Endothelial cell (in vitro differentiated cells): ENCODE data around the gene ZNF441. TPM values are rescaled to one million over a fixed set of nuclear protein-coding genes. Genes with fewer than 3 reads are reported as not detected.

Source experiments
- DNase-seq: peaks from one replicate; pipeline ENCODE4 v3.0.0; 2021; ENCODE audit warnings: low spot score
- H3K27ac Mint-ChIP-seq: one replicate; pipeline ENCODE4 v1.8.0; 2021; ENCODE audit warnings: mixed read lengths, inconsistent platforms; ENCODE audit not compliant: unreplicated experiment
- H3K27me3 Mint-ChIP-seq: one replicate; pipeline ENCODE4 v1.8.0; 2021; ENCODE audit warnings: mild to moderate bottlenecking, moderate library complexity, mixed read lengths, inconsistent platforms; ENCODE audit not compliant: unreplicated experiment
- H3K36me3 Mint-ChIP-seq: one replicate; pipeline ENCODE4 v1.8.0; 2021; ENCODE audit warnings: mild to moderate bottlenecking, low read depth, mixed read lengths, inconsistent platforms; ENCODE audit not compliant: unreplicated experiment
- H3K4me1 Mint-ChIP-seq: one replicate; pipeline ENCODE4 v1.8.0; 2021; ENCODE audit warnings: mild to moderate bottlenecking, mixed read lengths, inconsistent platforms; ENCODE audit not compliant: unreplicated experiment
- H3K4me3 Mint-ChIP-seq: one replicate; pipeline ENCODE4 v1.8.0; 2021; ENCODE audit warnings: mild to moderate bottlenecking, mixed read lengths, inconsistent platforms; ENCODE audit not compliant: unreplicated experiment
- H3K9me3 Mint-ChIP-seq: one replicate; pipeline ENCODE4 v1.8.0; 2021; ENCODE audit warnings: mixed read lengths, inconsistent platforms; ENCODE audit not compliant: unreplicated experiment
- CTCF ChIP-seq: fragments of 200-600 bp; sonication (generic); IDR thresholded peaks from one replicate; pipeline ENCODE4 v1.5.0; 2021; ENCODE audit warnings: antibody characterized with exemption; ENCODE audit not compliant: unreplicated experiment
- total RNA-seq: library from RNA; stranded (reverse); fragmentation: NEBNext Ultra II Directional; extraction: Animal tissue kit (Norgen Biotek cat#: 25700); gene quantifications from one replicate; pipeline ENCODE4 v1.2.1, GENCODE V29; 2021; ENCODE audit not compliant: unreplicated experiment

The ZNF441 gene
- total RNA-seq, 1 donor from 2014 or later: 0.05 TPM

DNA sequence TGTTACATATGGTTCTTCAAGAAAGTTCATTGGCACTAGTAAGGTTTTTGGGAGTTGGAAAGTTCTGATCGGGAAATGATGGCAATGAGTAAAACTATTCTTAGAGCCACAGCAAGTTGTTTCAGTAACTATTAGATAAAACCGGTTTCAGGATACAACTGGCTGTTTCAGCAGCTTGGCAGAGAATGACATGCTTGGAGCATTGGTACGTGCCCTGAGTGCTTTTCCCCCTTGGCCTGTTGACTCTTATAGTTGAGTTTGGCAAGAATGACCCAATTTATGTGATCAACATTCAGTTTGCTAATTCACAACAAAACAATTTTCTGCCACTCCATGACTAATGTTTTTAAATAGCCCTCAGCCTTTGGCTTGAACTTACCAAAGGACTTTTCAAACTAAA lies 20.7 kb downstream of the ZNF441 start:
- no peak overlapping the region for H3K4me3 Mint-ChIP-seq
- DNase-seq: no peak
- H3K36me3 Mint-ChIP-seq: peaks cover 3% of the 10 kb centered on the region
- H3K9me3 Mint-ChIP-seq: peaks cover 4% of the 10 kb centered on the region
- no peaks in the 10 kb centered on the region for H3K4me1 Mint-ChIP-seq
- H3K27me3 Mint-ChIP-seq: no peaks in the 10 kb centered on the region
- no peak overlapping the region for H3K27ac Mint-ChIP-seq
- TF ChIP-seq CTCF: no peak

DNA sequence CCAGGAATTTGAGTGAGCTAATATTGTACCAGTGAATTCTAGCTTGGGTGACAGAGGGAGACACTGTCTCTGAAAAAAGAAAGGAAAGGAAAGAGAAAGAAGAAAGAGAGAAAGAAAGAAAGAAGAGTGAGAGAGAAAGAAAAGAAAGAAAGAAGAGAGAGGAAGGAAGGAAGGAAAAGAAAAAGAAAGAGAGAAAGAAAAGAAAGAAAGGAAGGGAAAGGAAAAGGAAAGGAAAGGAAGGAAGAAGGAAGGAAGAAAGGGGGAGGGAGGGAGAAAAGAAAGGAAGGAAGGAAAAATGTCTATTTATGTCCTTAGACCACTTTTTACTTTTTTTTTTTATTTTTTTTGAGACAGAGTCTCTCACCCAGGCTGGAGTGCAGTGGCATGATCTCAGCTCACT lies 26.1 kb downstream of the ZNF441 start:
- H3K9me3 Mint-ChIP-seq: peaks cover 6% of the 10 kb centered on the region
- DNase-seq: no peak
- H3K36me3 Mint-ChIP-seq: peaks cover under 1% of the 10 kb centered on the region
- H3K27ac Mint-ChIP-seq: no peak overlapping the region
- no peak for TF ChIP-seq CTCF
- H3K27me3 Mint-ChIP-seq: peaks cover 1% of the 10 kb centered on the region
- H3K4me3 Mint-ChIP-seq: no peak overlapping the region
- H3K4me1 Mint-ChIP-seq: no peaks in the 10 kb centered on the region

GRCh38 chr19:11797491-11797890 lies 30.7 kb downstream of the ZNF441 start:
- DNase-seq: peak; percentile 10
- H3K9me3 Mint-ChIP-seq: peaks cover 13% of the 10 kb centered on the region
- no peak overlapping the region for H3K27ac Mint-ChIP-seq
- no peaks in the 10 kb centered on the region for H3K4me1 Mint-ChIP-seq
- no peak overlapping the region for H3K4me3 Mint-ChIP-seq
- peaks cover 3% of the 10 kb centered on the region for H3K36me3 Mint-ChIP-seq
- peaks cover 1% of the 10 kb centered on the region for H3K27me3 Mint-ChIP-seq
- peak; percentile 18 for TF ChIP-seq CTCF

DNA sequence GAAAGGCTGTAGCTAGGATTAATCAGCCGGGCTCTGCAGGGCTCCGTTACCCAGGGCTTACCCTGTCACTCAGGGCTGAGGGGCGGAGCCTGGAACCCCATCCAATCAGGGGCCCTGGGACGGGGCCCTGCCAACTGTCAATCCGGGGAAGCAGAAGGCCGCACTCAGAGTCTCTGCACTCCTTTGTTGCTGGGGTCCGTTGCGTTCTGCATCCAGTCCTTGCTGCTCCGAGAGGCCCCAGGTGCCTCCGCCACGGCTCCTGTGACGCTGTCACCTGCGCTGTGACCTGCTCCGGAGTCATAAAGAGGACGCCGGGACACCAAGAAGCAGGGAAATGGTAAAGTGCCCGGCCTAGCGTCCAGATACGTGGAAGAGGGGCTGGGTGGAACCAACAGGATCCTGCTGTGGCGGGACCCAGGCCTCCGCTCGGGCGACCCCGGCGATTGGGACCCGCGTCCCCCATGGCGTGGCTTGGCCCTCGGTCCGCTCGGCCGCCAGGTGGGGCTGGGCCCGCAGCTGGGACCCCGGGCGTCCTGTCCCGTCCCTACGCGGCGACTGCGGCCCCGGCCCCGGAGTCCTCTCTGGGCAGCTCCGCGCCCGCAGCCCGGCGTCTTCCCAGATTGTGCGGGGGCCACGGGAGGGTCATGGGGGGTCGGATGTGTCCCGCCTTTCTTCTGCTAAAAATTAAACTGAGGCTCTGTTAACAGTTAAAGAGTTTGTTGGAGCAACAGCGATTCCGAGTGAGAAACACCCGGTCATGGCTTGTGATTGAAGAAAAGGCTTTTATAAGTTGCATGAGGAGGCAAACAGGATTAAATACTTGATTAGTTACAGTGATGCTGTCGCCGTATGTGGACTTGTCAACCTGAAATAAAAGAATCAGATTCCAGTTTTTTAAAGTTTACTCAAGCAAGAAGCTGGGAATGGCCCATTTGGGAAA lies 31.9 kb downstream of the ZNF441 start, which contains the start of gene ZNF491:
Gene ZNF491 (plus strand): TSS at position 133 of the 940 bp plus-strand sequence. CDS start 7,431 bp downstream, outside the sequence.
- Mint-ChIP-seq H3K9me3 (peaks cover 13% of the 10 kb centered on the region), H3K4me1 (no peaks in the 10 kb centered on the region), H3K27me3 (peaks cover 1% of the 10 kb centered on the region), H3K27ac (no peak within 1 kb of the TSS), H3K4me3 (no peak within 1 kb of the TSS), H3K36me3 (peaks cover 3% of the 10 kb centered on the region)
- no peak for TF ChIP-seq CTCF
- no peak for DNase-seq
